Measurements from ENCODE around the gene CLIP2.
"Not testable (repeated sequence)": the region's sequence is repeated elsewhere in the genome, so short reads cannot be mapped to it uniquely, and the experiment has no call there.

Gene CLIP2

DNA sequence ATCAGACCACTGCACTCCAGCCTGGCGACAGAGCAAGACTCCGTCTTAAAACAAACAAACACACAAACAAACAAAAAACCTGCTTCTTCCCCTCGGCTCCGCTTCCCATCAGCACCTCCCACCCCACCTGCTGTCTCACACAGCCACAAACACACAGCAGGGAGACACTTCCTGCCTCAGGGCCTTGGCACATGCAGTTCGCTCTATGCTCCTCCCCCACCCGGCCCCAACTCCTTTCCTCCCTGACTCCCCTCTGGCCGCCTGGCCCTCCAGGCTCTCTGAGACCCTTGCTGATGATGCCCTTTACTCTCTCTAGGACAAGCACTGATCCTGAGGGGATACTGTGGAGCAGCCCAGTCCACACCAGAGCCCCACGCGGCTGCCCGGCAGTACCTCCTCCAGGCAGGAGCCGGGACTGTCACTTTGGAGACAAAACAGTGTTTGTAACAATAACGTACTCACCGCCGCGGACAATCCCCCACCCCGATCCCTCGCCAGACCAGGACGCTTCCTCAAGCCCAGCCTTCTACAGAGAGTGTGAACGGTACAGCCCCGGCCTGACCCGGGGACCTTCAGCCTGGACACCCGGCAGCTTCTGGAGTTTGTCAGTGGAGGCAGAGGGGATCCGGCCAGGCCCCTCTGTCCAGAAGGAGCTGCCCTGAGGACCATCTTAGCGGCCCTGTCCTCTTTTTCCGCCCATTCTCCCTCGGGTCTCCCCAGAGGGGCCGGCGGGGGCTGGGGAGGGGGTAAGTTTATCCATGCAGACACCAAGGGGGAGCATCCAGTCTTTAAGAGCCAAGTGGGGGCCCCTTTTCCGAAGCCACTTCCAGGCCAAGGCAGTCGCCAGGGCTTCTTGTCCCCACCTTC, 114.5 kb downstream of the CLIP2 start:
- no peak for DNase-seq (ENCODE audit: low read depth in 1 of 2, low spot score in 1 of 2)

DNA sequence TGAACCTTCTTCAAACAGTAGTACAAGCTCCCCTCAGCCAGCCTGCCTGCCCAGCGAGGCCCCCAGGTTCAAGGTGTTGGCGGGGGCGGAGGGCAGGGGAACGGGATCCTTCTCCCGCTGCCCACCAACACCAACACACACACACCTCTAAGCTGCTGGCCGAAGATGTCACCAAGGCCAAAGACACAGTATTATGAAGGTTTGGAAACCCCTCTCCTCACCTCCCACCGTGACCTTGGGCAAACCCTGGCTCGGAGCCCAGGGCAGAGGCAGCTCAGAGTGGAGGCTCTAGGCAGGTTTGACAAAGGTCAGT, 115.1 kb downstream of the CLIP2 start:
- no peak for DNase-seq (ENCODE audit: low read depth in 1 of 2, low spot score in 1 of 2)

DNA sequence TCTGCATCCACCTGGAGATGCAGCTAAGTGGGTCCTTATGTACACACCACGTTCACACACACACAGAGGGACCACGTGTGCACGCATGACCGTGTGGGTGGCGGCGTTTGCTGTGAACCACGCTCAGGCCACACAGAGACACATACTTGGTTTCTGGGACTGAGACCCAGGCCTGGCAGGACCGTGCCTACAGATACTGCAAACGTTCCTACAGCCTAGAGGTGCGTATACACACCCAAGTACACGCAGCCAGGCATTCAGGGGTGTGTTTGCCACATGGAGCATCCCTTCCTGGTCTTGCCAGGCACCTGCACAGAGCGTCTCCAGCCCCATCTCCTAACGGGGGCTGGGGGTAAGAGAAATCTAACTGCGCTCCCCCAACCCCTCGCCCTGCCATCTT, 115.5 kb downstream of the CLIP2 start:
- DNase-seq (ENCODE audit: low read depth in 1 of 2, low spot score in 1 of 2): no peak

DNA sequence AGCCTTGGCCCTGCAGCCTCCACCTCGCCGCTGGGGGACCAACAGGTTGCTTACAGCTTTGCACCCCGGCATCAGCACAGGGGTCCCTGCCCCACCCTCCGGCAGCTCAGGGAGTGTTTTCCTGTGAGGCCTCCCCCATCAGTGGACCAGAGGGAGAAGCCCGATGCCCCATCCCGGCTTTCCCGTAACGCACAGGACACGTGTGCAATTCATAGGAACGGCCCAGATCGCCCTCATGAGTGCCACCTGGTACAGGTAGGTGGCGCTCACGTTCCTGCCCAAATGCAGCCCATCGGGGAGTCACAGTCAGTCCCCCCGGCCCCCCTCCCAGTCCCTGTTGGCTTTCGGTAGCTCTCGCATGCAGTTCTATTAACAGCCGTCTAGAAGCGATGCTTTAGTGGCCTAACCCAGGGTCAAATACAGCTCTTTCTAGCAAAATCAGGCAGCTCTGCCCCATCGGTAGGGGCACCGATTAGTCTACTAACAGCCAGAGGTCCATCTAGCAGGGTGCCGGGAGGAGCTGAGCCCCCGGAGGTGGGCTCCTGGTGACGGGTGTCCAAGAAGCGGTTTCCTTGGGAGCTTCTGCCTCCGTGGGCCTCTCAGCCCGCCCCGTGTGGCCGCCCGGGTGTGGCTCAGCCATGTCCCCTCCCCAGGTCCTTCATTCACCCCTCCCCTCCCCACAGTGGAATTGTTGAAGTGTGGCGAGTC, 116.1 kb downstream of the CLIP2 start:
- no peak for DNase-seq (ENCODE audit: low read depth in 1 of 2, low spot score in 1 of 2)

DNA sequence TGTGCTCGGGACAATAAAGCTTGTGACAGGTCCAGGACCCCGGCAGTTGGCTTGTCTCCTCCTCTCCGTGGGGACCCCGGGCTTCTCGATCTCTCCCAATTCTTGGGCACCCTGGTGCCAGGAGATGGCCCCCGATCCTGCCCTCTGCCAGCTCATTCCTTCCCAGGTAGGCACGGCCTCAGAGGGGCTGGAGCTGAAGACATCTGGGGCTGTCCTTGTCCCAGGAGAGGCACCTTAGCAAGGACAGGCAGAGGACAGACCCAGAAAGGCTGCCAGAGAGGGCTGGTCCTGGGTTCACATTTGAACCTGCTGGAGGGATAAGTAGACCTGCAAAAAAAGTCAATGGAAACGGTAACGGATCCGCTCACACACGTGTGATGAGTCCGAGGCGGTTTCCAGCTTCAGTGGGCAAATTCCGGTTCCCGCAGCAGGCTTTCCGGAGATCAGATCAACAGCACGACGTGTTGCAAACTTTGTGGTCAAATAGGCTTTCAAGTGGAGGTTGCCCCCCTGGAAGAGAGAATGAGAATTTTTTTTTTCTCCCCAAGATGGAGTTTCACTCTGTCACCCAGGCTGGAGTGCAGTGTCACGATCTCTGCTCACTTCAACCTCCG, 116.8 kb downstream of the CLIP2 start:
- no peak for DNase-seq (ENCODE audit: low read depth in 1 of 2, low spot score in 1 of 2)

- DNase-seq (ENCODE audit: low read depth in 1 of 2, low spot score in 1 of 2): no peak
Measured at GRCh38 chr7:74407958-74408357, 118.8 kb downstream of the CLIP2 start.

DNA sequence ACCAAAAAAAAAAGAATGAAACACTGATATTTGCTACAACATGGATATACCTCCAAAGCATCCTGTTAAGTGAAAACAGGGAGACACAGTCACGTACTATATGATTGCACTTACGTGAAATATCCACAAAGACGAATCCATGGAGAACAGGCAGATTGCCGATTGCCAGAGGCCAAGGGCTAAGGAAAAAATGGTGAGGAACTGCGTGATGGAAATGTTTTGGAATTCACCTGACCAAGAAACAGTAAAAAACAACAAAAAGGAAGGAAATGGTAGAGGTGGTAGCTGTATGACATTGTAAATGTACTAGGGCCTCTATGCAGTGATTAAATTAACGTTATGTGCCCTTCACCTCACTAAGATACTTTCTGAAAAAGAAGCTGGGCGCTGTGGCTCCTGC, 120.4 kb downstream of the CLIP2 start:
- DNase-seq (ENCODE audit: low read depth in 1 of 2, low spot score in 1 of 2): no peak

DNA sequence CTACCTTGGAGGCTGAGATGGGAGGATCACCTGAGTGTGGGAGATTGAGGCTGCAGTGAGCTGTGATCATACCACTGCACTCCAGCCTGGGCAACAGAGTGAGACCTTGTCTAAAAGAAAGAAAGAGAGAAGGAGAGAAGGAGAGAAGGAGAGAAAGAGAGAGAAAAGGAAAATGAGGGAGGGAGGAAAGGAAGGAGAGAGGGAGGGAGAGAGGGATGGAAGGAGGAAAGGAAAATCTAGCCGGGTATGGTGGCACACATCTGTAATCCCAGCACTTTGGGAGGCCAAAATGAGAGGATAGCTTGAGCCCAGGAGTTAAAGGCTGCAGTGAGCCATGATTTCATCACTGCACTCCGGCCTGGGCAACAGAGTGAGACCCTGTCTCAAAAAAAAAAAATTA, 121.6 kb downstream of the CLIP2 start:
- DNase-seq (ENCODE audit: low read depth in 1 of 2, low spot score in 1 of 2): no peak

DNA sequence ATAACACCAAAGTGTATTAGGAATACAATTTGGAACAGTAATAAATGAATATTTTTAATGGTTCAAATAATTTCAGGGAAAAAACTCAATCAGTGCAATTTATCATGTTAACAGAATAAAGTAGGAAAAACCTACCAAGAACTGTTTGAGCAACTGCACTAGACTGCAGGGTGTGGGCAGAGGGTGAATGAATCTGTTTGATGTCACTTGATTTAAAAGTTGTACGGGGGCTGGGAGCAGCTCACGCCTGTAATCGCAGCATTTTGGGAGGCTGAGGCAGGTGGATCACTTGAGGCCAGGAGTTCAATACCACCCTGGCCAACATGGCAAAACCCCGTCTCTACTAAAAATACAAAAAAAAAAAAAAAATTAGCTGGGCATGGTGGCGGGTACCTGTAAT, 122.4 kb downstream of the CLIP2 start:
- not testable (repeated sequence) for DNase-seq (ENCODE audit: low read depth in 1 of 2, low spot score in 1 of 2)

DNA sequence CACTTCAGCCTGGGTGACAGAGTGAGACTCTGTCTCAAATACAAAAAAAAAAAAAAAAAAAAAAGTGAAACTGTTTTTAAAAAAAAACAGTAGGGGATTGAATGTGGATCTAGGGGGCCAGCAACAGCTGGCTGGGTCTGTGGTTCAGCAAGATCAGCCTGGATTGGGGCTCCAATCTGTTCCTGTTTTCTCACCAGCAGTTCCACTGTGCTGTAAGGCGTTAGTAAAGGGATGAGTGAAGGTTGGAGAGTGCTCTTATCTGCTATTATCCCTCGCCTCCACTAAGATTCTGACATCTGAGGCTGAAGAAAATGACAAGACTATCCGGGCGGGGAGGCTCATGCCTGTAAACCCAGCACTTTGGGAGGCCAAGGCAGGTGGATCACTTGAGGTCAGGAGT, 122.8 kb downstream of the CLIP2 start:
- DNase-seq (ENCODE audit: low read depth in 1 of 2, low spot score in 1 of 2): no peak

DNA sequence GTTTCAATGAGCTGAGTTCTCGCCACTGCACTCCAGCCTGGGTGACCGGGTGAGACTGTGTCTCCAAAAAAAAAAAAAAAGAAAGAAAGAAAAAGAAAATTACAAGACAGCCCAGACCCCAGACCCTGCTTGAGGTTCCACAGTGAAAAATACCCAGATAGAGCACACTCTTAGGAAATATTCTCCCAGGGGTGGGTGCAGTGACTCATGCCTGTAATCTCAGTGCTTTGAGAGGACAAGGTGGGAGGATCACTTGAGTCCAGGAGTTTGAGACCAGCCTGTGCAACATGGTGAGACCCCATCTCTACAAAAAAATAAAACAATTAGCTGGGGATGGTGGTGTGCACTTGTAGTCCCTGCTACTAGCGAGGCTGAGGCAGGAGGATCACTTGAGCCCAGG, 123.4 kb downstream of the CLIP2 start:
- DNase-seq (ENCODE audit: low read depth in 1 of 2, low spot score in 1 of 2): no peak

- DNase-seq (ENCODE audit: low read depth in 1 of 2, low spot score in 1 of 2): not testable (repeated sequence)
Measured at GRCh38 chr7:74414595-74415333, 125.6 kb downstream of the CLIP2 start.

DNA sequence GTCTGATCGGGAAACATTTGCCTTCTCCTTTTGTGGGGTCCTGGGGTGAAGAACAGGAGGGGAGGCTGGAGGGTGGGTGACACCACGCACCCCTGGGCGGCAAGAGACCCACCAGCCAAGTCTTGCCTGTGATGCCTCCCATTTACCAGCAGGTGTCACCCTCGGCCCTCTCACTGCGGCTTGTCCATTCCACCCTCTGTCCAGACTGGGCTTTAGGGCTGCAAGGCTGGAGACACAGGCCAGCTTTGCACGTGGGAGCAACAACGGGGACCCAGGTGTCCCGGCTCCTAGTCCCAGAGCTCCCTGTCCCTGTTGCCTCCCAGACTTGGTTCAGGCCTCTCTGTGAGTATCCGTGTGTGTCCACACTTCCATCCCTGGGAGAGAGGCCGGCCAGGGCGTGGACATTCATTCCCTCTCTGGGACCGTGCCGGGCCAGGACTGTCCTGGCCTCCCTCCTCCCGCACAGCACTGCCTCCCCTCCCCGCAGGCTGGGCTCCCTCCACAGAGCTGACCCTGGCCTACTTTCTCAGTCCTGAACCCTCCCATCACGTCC, 128.3 kb downstream of the CLIP2 start:
- DNase-seq (ENCODE audit: low read depth in 1 of 2, low spot score in 1 of 2): peak; percentile 16 to 29

DNA sequence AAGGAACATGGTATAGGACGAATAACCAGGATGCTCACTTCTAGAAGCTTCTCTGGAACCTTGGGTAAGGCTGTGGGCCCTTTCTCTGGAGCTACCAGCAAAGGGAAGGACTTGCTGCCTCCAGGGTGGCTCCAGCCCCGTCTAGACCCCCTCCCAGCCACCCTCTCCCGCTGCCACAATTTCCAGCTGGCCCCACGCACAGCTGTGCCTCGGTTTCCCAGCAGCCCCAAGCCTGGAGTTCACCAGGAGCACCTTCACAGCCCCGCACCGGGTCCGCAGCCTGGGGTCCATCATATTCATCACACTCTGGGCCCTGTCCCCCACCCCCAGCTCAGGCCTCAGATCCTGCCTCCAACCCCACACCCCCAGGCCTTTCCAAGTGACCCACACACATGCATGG, 128.9 kb downstream of the CLIP2 start:
- DNase-seq (ENCODE audit: low read depth in 1 of 2, low spot score in 1 of 2): no peak

GRCh38 chr7:74418538-74418937, 129.3 kb downstream of the CLIP2 start:
- no peak for DNase-seq (ENCODE audit: low read depth in 1 of 2, low spot score in 1 of 2)

DNA sequence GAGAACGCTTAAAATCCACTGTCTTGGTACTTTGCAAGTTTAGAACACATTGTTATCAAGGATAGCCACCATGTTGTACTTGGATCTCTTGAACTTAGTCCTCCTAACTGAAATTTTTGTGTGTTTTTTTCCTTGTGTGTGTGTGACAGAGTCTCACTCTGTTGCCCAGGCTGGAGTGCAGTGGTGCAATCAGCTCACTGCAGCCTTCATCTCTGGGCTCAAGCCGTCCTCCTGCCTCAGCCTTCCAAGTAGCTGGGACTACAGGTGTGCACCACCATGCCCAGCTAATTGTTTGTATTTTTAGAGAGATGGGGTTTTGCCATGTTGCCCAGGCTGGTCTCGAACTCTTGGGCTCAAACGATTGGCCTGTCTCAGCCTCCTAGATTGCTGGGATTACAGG, 130.0 kb downstream of the CLIP2 start:
- not testable (repeated sequence) for DNase-seq (ENCODE audit: low read depth in 1 of 2, low spot score in 1 of 2)

DNA sequence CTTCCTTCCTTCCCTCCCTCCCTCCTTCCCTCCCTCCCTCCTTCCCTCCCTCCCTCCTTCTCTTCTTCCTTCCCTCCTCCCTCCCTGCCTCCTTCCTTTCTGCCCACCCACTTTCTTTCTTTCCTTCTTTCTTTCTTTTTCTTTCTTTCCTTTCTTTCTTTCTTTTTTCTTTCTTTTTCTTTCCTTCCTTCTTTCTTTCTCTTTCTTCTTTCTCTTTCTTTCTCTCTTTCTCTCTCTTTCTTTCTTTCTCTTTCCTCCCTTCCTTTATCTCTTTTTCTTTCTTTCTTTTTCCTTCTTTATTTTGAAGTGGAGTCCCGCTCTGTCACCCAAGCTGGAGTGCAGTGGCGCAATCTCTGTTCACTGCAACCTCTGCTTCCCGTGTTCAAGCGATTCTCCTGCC, 130.8 kb downstream of the CLIP2 start:
- no peak for DNase-seq (ENCODE audit: low read depth in 1 of 2, low spot score in 1 of 2)

GRCh38 chr7:74424291-74424880, 135.2 kb downstream of the CLIP2 start:
- no peak for DNase-seq (ENCODE audit: low read depth in 1 of 2, low spot score in 1 of 2)

- no peak for DNase-seq (ENCODE audit: low read depth in 1 of 2, low spot score in 1 of 2)
Measured at GRCh38 chr7:74428023-74428422, 138.8 kb downstream of the CLIP2 start.

DNA sequence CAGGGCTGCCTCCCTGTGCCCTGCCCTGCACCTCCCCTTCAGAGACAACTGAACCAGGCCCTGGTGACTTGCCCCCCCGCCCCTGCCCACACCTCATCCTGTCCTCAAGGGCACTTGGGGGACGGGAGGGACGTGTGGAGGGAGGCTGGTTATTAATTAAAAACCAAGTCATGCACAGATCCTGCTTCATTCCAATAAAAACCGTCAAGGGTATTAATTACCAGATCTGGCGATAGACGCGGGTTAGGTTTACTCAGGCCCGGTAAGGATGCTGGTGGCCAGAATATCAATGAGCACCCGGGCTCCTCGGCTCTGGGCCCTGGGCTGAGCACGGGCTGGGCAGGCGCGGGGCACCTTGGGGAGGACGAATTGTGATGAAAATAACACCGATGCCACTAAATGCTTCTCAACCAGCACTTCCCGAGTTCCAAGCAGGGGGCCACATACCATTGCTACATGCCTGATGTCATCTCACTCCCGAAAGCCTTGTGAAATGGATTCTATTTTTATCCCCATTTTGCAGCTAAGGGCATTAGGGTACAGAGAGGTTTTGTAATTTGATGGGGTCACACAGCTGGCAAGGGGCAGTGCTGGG, 140.0 kb downstream of the CLIP2 start:
- no peak for DNase-seq (ENCODE audit: low read depth in 1 of 2, low spot score in 1 of 2)

DNA sequence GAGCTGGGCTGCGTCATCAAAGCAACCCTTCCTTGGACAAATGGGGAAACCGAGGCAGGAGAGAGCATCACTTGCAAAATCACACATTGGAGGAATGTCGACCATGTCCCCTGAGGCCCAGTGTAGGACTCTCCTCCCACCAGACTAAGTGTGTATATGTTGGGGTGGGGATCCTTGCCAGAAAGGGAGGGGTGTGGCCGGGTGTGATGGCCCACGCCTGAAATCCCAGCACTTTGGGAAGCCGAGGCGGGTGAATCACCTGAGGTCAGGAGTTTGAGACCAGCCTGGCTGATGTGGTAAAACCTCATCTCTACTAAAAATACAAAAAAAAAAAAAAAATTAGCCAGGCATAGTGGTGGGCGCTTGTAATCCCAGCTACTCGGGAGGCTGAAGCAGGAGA, 141.2 kb downstream of the CLIP2 start:
- DNase-seq (ENCODE audit: low read depth in 1 of 2, low spot score in 1 of 2): not testable (repeated sequence)
